NCI-H526 (cell line): Measurements from ENCODE around the gene KCNJ15.

Experiments used
- DNase-seq, 2 experiments: peaks; one replicate each; lab custom pipeline; 2025; lab: John Stamatoyannopoulos, UW

KCNJ15 gene

DNA sequence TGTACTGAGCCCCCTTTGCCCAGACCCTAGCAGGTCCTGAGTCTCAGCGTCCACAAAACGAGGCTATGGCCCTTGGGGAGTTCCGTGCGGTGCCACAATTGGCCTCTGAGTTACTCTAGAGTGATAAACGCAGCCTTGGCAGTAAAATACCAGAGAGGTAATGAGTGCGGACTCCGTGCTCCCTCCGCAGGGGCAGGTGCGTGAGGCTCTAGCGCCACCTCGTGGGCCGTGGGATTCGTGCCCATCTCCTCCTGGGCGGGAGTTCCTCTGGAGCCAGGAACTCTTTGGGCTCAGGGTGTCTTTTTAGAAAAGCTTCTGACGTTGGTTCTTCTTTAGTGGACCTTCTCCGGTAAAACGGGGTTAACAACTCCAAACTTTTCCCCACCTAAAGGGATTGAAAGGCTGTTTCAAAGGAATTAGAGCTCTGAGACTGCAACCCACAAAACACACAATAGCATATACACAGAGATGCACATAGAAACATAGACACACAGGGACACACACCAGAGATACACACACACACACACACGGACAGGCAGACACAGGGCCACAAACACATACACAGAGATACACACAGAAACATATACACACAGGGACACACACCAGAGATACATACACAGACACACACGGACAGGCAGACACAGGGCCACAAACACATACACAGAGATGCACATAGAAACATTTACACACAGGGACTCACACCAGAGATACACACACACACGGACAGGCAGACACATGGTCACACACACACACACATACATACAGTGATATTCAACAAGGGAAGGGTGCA lies 99.4 kb downstream of the KCNJ15 start:
- DNase-seq: peak; percentile 51 to 85
